Activated effector memory CD4-positive, alpha-beta T cell treated with Interleukin-2 at 50 U/mL for 16 hours (primary cell): Measurements from ENCODE around the gene CCND1.

Experiments
- DNase-seq: peaks from one replicate; pipeline ENCODE4 v3.0.0-alpha.2; 2020

CCND1 gene

DNA sequence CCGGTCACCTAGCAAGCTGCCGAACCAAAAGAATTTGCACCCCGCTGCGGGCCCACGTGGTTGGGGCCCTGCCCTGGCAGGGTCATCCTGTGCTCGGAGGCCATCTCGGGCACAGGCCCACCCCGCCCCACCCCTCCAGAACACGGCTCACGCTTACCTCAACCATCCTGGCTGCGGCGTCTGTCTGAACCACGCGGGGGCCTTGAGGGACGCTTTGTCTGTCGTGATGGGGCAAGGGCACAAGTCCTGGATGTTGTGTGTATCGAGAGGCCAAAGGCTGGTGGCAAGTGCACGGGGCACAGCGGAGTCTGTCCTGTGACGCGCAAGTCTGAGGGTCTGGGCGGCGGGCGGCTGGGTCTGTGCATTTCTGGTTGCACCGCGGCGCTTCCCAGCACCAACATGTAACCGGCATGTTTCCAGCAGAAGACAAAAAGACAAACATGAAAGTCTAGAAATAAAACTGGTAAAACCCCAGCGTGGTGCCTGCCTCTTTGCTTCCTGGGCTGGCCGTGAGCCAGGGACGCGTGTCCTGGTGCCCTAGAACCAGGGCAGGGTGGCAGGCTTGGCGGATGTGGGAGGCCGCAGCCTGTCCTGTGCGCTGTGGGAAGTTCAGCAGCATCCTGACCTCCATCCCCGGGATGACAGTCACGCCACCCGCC, 13.2 kb downstream of the CCND1 start:
- DNase-seq, result no peak

- DNase-seq, result no peak
Measured at GRCh38 chr11:69654660-69655478, 13.9 kb downstream of the CCND1 start.

GRCh38 chr11:69655479-69656428, 14.8 kb downstream of the CCND1 start:
- DNase-seq, result no peak

DNA sequence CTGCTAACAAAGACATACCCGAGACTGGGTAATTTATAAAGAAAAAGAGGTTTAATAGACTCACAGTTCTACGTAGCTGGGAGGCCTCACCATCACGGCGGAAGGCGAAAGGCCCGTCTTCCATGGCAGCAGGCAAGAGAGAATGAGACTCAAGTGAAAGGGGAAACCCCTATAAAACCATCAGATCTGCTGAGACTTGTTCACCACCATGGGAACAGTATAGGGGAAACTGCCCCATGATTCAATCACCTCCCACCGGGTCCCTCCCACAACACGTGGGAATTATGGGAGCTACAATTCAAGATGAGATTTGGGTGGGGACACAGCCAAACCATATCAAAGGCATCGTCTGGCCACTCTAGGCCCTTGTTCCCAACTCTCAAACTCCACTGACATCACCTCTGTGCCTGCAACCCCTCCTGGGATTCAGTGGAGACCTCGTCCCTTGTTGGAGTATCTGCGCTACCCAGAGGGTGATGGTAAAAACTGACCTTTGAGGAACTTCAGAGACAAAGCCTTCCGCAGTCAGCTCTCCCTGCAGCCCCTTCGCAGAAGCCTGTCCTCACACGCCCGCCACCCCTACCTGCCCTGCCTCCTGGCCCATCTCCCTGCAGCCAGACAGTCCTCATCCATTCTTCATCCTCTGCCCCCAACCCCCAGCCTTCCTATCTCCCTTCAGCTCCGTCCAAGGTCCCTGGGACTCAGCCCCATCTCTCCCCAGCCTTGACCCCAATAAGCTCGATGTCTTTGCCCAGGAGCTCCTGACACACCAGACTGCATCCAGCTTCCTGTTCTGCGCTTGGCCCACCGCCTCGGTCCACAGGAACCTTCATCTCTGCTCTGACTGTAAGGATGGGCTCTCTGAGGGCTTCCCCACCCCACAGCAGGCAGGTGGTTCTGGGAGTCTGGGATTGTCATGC, 15.8 kb downstream of the CCND1 start:
- no peak for DNase-seq

GRCh38 chr11:69657456-69657910, 16.5 kb downstream of the CCND1 start:
- DNase-seq, result no peak

- DNase-seq, result no peak
Measured at GRCh38 chr11:69657911-69658625, 17.1 kb downstream of the CCND1 start.

GRCh38 chr11:69658626-69659450, 17.9 kb downstream of the CCND1 start:
- no peak for DNase-seq

GRCh38 chr11:69659591-69659990, 18.6 kb downstream of the CCND1 start:
- no peak for DNase-seq

DNA sequence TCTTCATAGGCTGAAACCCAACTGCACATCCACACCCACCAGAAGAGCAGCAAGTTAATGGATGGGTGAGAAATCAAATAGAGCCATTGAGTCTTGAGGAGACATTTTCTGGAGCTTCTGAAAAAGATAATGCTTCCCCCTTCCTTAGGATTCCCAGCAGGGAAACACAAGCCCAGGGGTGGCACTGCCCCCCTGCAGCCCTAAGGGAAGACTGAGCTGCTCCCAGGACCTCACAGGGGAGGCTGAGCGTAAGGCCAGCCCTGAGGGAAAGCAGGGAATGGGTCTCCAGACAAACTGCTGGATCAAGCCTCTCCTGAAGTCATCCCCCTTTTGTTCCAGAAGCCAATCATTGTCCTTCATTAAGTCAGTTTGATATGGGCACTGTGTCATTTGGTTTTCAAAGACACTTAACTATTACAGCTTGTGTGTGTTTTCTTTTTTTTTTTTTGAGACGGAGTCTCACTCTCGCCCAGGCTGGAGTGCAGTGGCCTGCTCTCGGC, 19.1 kb downstream of the CCND1 start:
- no peak for DNase-seq

- DNase-seq, result no peak
Measured at GRCh38 chr11:69661413-69661715, 20.4 kb downstream of the CCND1 start.

DNA sequence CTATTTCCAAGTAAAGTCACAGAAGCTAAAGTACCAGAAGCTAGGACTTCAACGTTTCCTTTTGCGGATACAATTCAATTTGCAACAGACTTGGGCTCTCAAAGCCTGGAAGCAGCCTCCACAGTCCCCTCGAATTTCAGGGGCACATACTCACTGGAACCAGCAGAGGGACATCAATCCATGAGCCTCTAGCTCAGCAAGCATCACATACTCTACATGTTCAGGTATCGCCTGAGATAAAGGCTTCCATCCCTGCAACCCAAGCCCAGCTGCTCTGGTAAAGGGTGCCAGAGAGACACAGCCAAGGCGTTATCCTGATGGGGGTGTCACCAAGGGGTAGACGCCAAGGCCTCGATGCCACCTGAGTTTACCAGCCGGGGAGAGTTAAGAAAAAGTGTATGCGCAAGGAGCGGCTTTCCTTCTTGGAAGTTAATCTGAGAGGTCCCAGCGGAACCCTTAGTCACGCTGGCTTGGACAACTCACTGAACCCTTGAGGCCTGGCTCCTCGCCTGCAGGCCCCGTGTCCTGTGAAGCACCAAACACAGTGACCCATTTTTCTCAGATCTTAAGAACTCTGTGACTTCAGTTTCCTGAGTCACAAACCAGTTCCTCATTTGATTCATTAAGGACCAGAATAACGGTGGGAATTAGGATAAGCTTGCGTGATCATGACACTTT, 21.2 kb downstream of the CCND1 start:
- DNase-seq, result no peak

- DNase-seq, result no peak
Measured at GRCh38 chr11:69662806-69663205, 21.9 kb downstream of the CCND1 start.

DNA sequence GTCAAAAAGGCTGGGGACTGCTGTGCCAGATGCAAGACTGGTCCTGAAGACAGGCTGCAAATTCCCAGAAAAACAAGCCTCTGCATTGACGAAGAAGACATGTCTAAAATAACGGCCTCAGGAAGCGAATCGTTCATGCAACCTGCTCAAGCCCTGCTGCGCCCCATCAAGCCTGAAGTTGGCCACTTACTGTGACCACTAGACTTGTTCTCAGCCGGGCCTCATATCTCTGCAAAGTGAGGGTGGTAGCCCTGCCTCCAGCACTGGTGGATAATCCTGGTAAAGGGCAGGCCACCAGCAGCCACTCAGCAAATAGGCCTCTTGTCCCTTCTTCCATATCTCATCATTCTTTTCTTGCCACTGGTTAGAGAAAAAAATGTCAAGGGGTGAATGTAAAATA, 22.4 kb downstream of the CCND1 start:
- no peak for DNase-seq

- DNase-seq, result no peak
Measured at GRCh38 chr11:69664103-69664775, 23.3 kb downstream of the CCND1 start.

DNA sequence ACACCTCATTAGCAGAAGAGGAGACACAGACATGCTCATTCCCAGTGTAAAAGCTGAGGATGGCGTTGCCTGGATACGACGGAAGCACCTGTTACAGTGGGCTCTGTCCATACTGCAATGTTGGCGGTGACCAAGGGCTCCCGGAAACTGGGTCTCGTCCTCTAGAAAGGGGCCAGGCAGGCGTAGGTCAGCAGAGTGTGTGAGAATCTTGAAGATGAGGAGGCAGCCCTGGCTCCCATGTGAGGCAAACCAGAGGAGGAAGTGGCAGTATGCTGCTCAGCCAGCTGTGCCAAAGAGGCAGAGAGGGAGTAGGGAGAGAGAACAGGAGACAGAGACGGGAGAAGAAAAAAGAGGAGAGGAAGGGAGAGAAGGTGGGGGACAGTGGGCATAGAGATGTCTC, 23.9 kb downstream of the CCND1 start:
- DNase-seq, result no peak

GRCh38 chr11:69665669-69666068, 24.7 kb downstream of the CCND1 start:
- no peak for DNase-seq

DNA sequence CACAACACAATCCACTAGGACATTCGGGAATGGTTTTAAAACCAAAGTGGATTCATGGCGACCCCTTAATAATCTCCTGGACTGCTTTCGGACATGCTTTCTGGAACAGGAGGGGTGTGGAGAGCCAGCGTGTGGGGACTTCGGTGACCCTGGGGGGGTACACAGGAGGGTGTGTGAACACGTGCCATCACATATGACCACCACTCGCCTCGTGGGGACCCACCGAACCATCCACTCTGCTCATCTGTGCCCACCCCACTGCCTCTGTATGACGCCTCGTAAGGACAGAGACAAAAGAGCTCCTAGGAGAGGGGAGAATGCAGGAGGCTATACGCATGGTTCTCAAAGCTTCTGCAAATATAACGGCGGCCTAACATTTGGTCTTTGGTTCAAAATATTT, 25.3 kb downstream of the CCND1 start:
- DNase-seq, result no peak

DNA sequence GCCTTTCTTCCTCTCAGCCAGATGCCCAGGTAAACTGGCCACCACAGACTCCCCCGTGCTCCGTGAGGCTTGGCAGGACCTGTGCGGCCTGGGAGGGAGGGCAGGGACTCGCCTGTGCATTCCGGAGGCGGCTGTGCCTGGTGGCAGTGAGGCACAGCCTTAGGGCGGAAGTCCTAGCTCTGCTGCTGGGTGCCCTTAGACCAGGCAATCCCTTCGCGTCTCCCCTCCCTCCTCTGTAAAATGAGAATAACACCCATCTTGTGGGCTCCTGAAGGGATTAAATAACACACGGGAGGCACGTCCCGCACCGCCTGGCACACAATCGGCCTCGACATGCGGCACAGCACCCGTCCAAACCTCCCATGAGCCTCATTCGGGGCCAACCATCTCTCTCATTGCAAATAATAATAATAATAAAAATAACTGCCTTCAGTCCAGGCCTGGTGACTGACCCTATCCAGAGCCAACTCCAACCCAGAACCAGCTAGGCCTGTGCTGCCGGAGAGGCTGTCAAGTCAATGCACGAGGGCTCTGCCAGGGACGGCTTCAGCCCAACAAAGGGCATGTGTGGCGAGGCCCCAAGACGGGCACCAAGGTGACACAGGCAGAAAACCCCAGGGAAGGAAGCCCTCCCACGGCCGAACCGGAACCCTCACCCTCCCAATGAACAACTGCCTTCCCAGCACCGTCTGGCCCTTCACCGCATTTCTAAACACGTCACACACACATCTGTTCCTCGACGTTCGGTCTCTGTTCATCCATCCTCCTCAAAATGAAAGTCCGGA, 26.0 kb downstream of the CCND1 start:
- no peak for DNase-seq
